Stimulated activated CD8-positive, alpha-beta memory T cell treated with anti-CD3 and anti-CD28 coated beads, Interleukin-4, amount 100 ng/mL, for 24 hours (primary cell): ENCODE measurements around the gene CHCHD4.

Experiments used
- DNase-seq: peaks from one replicate; pipeline ENCODE4 v3.0.0-alpha.2; 2020; ENCODE audit warnings: low read depth

The CHCHD4 gene

DNA sequence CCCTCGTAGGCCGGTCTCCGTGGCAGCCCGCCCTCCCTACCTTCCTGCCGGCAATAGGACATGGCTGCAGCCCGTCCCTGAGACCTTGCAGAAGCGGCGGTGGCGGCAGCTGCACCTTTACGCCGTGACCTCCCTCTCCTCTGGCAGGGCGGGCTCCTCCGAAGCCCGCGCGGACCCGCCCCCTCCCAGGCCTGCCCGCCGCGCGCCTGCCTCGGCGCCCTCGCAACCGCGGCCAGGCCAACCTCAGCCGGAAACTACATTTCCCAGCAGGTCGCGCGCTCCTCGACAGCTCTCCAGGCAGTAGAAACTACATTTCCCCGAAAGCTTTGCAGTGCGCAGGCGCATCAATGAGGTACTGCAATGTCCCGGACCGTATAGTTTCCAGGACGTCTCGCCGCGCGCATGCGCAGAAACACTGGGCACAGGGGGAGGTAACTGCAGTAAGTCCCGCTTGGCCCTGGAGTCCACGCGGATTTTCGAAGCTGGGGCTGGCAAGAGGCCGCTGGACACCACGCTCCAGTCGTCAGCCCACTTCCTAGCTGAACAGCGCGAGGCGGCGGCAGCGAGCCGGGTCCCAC is at the start of gene CHCHD4, which contains the start of gene TMEM43:
TSS of gene CHCHD4 (minus strand) at position 256 of the 578 bp plus-strand sequence. CDS start at position 62, 194 bp downstream.
TSS of gene TMEM43 (plus strand) at position 438 of the 578 bp plus-strand sequence. CDS start 142 bp downstream, outside the sequence.
- peak; percentile 98 for DNase-seq

DNA sequence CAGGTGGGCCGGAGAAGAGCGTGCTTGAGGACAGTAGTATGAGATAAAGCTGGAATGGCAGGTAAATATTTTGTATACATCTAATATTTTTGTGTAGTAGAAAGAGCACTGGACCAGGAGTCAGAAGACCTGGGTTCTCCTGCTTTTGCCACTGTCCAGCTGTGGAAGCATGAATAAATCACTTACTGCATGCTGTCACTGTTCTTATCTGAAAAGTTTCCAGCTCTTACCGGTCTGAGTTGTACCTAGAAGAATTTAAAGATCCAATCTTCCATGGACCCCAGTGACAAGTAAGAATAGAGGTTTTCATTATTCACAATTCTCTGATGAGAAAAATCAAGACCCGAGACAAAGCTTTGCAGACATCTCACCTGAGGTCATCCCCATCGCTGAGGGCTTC is 47.8 kb upstream of the CHCHD4 start:
- DNase-seq: no peak

DNA sequence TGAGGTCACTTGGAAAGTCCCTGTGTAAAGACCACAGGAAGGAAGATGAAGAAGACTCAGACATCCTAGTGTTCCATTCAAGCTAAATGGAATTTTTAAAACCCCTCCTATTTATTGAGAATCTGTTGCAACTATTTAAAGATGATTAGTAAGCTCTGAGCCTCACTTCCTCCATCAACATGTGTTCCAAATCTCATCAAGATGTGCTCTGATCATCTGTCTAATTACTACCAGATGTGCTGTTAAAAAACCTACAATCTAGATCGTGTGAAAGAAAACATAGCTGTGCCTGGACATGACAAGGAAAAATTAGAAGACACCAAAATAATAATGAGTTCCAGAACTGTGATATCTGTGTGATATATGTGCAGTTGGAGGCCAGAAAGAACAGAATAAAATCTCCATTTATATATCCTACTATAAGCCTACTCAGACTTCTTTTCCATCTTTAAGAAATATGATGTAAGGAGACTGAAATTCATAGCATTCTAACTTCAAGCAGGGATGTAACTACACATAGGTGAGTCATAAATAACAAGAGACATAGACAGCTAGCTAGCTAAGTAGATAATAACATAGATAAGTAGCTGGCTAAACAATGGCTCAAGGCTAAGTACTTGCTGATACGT is 46.0 kb upstream of the CHCHD4 start:
- DNase-seq: no peak

DNA sequence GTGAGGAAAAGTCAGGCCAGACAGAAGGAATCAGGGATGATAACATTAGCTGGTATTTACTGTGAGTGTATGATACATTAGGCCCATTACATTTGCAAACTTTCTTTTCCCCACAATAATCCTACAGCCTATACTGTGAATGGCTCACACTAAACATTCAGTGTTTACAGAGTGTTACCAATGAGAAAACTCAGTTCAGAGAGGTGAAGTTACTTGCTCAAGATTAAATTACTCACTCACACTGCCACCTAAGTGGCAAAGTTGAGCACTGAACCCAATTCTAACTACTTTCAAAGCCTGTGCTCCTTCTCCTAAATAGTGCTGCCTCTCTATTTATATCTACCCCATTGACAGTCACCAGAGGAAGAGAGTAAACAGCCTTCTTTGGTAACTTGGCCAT is 45.2 kb upstream of the CHCHD4 start:
- DNase-seq: no peak

DNA sequence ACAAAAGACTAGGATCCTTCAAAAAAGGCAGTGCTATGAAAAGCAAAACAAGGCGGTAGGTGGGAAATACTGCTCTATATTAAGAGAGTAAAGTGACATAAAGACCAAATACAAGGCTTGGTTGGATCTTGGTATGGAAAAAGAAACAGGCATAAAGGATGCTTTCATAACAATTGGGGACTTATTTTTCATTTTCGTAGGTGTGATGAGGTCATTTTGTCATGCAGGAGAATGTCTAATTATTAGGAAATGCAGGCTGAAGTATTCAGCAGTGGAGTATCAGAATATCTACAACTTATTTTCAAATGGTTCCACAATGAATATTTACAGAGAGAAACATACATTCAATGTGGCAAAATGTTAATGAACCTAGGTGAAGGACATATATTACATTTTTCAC is 44.8 kb upstream of the CHCHD4 start:
- no peak for DNase-seq

DNA sequence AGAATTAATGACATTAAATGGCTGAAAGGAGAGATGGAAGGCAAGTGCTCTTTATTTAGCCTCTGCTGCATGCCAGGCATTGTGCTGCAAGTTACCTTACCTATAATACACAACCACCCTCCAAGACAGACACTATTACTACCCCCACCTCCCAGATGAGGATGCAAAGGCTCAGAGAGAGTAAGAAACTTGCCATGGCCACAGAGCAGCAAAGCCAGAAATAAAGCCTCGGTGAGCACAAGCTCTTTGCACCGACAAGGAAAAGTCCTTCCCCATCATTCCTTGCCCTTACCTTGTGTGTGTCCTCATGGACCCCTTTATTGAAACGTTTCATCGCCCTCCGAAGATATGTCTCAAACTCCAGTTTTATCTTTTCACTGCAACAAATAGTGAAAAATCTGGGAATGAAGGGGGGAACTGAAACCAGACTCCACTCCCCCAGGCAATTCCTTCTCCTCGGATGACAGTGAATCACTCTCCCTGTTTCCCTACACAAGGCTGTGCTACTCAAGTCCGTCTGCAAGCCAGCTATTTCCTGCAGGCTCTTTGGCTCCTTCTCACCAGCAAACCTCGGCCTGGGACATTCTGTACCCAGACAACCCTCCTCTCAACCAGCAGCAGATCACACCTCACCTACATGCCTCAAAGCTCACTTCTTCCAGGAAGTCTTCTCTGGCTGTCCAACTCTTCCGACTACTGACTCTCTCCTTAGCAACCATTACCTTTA is 42.4 kb upstream of the CHCHD4 start:
- DNase-seq: no peak

DNA sequence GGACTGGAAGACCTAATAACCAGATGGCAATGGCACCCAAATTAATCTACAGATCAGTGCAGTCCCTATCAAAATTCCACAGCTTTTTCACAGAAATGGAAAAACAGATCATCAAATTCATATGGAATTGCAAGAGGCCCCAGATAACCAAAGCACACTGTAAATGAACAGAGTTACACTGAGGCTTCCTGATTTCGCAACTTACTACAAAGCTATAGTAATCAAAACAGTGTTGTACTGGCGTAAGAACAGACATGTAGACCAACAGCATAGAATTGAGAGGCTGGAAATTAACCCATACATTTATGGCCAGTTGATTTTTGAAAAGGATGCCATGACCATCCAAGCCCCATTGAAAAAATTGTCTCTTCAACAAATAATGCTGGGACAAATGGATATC is 37.5 kb upstream of the CHCHD4 start:
- no peak for DNase-seq

DNA sequence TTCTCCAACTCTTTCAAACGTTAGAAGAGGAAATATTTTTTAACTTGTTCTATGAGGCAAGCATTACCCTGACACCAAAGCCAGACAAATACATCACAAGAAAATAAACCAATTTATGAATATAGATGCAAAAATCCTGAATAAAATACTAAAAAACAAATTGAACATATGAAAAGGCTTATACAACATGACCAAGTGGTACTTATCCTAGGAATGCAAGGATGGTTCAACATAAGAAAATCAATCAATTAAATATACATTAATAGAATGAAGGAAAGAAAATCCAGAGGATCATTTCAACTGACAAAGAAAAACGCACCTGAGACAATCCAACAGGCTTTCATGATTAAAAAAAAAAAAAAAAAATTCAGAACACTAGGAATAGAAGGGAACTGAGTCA is 36.6 kb upstream of the CHCHD4 start:
- DNase-seq: no peak

DNA sequence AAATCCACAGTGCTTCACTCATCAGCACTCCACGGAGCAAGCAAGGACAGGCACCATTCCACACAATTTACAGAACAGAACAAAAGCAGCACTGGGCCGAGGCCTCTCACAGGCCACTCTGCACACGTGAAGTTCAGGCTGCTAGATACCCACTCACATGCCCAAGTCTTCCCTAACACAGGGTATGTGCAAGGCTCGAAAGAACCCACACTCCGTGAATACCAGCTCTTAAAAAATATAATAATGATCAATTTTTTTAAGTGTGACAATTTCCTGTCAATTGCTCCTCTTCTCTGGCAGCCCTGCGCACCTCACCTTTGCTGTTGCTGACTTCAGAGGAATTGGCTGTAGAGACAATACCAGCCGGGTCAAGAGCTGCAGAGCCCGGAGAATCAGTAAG is 34.8 kb upstream of the CHCHD4 start:
- DNase-seq: no peak

DNA sequence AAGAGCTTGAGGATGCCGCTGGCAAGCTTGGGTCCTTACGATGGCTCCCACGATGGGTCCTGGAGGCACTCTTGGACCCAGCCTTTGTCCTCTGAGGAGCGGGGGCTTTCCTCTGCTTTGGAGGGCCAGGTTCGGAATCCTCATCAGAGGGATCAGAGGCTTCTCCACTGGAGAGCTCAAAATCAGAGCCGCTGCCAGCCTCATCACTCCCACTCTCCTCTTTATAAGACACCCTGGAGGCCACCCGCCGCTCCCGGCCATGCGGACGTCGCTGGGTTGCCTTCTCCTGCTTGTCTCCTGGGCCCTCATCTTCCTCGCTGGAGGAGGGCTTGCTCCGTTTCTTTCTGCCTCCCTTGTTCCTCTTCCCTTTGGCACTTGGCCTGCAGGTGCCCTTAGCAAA is 33.7 kb upstream of the CHCHD4 start:
- no peak for DNase-seq

DNA sequence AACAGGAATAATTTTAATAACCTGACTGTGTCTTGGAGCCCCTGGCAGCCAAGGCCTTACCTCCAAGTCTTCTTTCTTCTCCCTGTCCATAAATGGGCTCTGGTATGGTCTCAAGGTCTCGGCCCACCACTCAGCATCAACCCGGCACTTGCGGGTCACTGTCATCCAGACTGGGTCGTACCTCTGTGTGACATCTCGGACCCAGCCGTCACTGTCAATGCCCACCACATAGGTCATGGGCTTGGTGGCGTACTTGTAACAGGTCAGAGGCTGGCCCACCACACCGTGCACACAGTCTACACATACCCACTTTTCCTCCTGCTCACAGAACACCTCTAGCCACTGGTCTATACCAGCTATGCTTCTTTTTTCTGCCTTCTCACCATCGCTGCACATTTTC is 33.3 kb upstream of the CHCHD4 start:
- no peak for DNase-seq

DNA sequence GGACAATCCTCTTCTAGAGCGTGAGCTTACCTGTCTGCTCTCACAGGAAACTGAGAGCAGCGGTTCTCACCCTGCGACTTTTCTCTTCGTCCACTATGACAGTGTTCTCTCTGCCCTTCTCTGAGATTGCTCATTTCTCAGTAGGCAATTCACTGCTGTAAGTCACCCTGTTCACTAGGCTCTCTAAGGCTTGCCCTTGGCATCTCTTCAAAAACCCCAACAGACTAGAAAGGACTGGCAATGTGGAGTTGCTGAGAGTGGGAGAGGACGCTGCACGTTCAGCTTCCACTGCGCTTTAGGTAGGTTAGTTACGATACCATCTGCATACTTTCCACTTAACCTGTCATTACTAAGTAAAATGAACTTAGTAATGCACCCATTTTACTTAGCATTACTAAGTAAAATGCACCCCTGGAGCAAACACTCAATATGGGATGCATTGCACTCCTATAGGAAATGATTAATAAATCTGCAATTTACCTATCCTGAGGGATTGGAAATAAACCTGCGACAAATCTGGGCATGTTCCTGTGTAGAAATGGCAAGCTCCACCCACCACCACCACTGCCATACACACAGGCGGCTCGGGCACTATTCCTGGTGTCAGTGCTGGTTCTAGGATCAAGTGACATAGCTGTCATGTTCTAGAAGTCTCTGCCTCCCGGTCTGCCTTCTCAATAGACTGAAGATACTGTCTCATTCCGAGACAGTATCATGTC is 32.3 kb upstream of the CHCHD4 start:
- DNase-seq: no peak

DNA sequence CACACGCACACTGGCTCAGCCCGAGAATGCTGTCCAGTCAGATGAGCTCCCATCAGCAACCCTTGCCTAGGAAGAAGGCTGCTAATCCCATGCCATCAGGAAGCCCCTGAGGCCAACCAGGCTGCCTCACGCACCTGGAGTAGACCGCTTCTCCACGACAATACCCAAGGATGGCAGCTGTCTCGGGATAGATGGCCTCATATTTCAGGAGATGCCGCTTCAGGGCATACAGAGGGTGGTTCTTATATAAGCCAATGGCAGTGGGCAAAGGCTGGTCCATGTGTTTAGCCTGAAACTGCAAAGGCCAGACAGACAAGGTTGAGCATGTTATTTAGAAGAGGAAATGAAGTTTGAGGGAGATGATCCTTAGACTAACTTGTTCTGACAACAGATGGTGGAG is 31.5 kb upstream of the CHCHD4 start:
- no peak for DNase-seq

DNA sequence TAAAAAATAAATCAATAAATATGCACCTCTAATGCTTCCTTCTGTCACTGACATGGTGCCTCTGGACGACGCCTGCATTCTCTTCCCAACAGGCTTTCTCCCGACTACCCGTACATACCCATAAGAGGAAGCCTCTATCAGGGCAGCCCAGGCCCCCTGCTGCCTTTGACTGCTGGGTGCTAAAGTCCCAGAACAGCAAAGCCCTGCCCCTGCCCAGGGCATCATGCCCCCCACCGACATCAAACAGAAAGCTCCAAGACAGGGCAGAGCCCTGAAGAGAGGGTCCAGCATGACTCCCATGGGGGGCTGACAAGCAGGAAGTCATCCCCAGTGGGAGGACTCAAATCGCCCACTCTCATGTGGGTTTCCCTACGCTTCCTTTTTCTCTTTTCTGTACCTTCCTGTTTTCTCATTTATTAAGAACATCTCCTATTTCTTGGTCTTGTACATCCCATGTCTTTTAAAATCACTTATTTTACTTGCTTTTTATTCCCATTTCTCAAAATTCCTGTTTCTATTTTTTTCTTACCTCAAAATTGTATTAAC is 30.3 kb upstream of the CHCHD4 start:
- no peak for DNase-seq

DNA sequence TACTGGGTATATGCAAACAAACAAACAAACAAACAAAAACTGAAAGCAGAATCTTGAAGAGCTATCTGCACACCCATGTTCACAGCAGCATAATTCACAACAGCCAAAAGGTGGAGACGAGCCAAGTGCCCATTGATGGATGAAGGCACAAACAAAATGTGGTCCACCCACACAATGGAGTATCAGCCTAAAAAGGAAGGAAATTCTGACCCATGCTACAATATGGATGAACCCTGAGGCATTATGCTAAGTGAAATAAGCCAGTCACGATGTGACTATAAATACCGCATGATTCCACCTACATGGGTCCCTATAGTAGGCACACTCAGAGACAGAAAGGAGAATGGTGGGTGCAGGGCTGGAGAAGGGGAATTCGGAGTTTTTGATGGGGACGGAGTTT is 29.6 kb upstream of the CHCHD4 start:
- DNase-seq: no peak

DNA sequence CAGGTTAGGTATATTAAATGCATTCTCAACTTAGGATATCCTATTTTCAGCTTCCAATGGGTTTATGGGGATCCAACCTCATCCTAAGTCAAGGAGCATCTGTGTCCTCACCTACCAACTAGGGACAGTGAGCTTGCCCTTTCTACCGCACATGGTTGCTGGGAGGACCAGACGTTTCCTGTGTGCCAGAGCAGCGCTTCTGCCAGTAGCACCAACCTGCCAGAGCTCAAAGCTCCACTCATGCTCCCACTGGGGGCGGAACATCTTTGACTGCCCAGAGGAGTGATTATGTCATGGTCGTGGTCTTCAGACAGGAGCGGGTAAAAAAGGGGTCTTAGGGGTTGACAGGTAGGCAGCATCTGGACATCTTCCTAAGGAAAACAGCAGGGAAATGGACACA is 29.0 kb upstream of the CHCHD4 start:
- no peak for DNase-seq

DNA sequence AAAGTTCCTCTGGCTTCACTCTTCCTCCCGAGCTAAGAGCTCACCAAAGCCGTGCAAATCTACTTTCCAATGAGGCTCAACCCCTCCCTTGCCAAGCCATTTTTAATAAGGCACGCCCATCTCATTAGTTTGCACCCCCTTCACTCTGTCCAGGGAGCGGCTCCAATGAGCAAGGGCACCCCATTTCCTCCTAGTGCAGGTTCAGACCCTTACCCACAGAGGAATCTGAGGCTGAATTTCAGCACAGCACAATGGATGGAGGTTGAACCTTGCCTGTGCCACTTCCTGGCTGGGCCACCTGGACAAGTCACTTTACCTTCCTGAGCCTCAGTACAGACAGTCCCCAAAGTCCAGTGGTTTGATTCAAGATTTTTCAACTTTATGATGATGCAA is 28.3 kb upstream of the CHCHD4 start:
- no peak for DNase-seq

DNA sequence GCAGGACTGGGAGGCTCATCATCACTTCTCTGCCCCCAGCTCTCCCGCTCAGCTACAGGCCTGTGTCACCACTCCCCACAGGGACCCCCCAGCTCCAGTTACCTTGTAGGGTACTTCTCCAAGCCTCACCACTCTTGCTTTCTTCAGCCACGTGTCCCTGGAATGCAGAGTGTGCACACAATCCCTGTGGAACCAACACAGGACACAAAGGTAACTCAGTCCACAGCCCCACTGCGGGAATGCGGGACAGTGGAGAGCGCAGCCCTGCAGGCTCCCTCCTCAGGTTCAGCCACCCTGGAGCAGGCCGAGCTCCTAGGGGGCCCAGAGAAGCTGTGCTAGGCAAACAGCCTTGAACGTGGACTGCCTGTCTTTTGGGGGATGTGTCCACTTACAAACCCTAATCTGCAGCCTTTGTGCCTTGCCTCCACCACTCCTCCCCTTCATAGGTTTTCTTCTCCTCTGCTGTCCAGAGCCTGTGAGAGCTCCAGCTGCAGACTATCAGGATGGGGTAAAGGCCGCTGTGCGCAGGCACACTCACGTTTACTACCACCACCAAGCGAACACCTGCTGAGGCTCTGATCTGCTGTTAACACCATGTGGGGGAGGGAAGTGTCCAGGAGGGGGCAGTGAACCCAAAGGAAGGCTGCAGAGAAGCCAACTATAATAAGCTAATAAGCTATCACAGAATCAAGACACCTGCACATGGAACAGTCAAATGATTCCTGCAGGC is 27.7 kb upstream of the CHCHD4 start:
- no peak for DNase-seq

DNA sequence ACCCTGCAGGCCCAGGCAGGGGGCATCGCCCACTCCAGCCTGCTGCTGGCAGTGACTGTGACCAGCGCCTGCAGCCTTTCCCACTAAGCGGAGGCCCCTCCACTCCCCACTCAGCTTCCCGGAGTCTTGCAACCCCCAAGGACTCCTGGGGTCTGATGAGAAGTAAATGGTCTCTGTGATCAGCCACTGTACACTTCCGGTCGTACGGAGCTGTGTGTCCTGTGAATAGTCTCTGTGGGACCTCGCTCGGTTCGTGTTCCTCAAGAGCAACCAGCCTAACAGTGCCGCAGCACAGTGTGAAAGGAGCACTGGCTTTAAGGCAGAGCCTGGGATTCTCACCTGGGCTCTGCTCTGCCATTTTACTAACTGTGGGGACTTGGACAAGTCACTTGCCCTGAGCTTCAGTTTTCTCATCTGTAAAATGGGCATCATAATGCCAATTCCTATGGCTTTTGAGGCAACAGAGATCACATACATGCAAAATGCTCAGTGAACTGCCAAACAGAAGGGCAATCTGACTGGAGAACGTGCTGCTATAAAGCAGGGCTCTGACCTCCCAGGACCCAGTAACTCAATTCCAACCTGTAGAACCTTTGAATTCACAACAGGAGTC is 26.9 kb upstream of the CHCHD4 start:
- DNase-seq: no peak

DNA sequence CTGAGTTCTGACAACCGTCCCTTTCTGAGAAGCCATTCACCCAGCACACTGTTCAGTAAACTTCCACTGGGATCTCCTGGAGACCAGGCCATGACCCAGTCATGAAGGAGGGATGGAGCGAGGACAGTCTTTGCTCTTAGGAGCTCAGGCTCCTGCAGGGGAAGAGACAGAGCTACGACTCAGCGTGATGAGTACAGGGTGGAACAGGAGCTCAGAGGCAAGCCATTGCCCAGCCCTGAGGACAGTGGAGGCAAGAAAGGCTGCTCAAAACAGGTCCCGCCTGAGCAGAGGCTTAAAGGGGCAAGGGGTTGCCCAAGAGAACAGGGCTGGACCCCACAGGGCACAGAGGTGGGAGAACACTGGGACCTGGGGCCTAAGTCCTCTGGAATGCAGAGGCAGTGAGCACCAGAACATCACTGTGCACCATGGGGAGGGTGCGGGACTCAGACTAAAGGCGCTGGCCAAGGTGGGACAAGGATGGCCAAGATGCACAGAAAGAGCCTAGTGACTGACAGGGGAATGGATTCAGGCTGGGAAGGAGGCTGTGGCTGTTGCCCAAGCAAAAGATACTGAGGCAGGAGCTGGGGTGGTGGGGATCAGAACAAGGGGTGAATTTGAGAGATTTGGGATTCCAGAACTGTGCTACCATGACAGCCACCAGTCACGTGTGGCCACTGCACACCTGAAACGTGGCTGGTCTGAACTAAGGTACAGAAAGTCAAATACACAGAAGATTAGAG is 26.0 kb upstream of the CHCHD4 start:
- no peak for DNase-seq

DNA sequence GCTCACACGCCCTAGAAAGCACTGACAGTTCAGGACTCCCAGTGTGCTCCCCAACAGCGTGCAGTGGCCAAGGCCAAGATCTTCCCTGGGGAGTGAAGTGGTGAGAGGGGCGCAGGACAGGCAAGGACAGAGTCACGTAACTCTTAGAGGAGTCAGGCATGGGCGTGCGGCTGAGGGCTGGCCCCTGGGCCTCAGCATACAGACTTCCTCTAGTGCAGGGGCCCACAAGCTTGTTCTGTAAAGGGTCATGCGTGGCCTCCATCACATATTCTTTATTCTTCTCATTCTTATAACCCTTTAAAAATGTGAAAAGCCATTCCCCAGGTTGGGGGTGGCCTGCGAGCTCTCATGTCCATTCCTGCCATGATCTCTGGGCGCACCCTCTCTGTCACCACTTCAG is 25.4 kb upstream of the CHCHD4 start:
- DNase-seq: no peak
